A549 (cell line): ENCODE measurements around the gene FRZB.

Source experiments
- POLR2AphosphoS2 ChIP-seq: conservative IDR thresholded peaks from 2 replicates; pipeline ENCODE4 v1.6.1; 2012; ENCODE audit warnings: low read length, improper control_type of control experiment, inconsistent platforms
- TF ChIP-seq, protein P1 (sequence below): fragments of >200 bp; sonication (Bioruptor Twin); formaldehyde crosslinking; IDR thresholded peaks from 3 replicates; pipeline ENCODE4 v1.5.1; 2016

DNA sequence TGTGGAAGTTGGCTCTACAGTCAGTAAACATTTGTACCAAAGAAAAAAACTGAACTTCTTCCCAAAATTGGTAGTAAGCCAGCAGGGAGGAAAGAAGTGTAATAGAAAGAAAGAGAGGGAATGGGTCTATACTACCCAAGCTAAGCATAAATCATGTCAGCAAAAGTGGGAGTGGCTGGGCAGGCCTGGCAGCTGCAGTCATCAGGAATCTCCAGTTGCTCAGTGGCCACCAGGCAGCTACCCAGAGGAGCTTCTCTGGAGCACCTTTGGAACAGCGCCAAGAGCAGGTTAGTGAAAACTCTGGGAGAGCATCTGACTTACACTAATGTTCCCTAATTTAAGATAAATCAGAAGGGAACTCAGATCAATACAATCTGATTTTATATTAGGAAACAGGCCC lies 14.3 kb downstream of the FRZB start:
- no peak for TF ChIP-seq POLR2AphosphoS2
- TF ChIP-seq, protein P1, sequence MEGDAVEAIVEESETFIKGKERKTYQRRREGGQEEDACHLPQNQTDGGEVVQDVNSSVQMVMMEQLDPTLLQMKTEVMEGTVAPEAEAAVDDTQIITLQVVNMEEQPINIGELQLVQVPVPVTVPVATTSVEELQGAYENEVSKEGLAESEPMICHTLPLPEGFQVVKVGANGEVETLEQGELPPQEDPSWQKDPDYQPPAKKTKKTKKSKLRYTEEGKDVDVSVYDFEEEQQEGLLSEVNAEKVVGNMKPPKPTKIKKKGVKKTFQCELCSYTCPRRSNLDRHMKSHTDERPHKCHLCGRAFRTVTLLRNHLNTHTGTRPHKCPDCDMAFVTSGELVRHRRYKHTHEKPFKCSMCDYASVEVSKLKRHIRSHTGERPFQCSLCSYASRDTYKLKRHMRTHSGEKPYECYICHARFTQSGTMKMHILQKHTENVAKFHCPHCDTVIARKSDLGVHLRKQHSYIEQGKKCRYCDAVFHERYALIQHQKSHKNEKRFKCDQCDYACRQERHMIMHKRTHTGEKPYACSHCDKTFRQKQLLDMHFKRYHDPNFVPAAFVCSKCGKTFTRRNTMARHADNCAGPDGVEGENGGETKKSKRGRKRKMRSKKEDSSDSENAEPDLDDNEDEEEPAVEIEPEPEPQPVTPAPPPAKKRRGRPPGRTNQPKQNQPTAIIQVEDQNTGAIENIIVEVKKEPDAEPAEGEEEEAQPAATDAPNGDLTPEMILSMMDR = no peak
